AG04450 (cell line): ENCODE data around the gene ST6GALNAC4. TPM values are rescaled to one million over a fixed set of nuclear protein-coding genes. Genes with fewer than 3 reads are reported as not detected.
A peak's percentile ranks its signal among the peaks of the same experiment; 100 is the strongest.

Experiments used
- CTCF ChIA-PET: fragments of 300-600, 350-600 bp; formaldehyde crosslinking; extraction: SDS; loops from one replicate; lab custom pipeline; 2022; ENCODE audit warnings: antibody characterized with exemption, inconsistent platforms; lab: Charles Lee
- POLR2A ChIA-PET: fragments of 350-600 bp; formaldehyde crosslinking; extraction: SDS; loops from one replicate; lab custom pipeline; 2021; ENCODE audit warnings: antibody characterized with exemption, inconsistent platforms; lab: Yijun Ruan, JAX
- DNase-seq: peaks from one replicate; pipeline ENCODE4 v3.0.0-alpha.2; 2011; ENCODE audit warnings: low read depth, low spot score
- H3K27ac ChIP-seq: one replicate; pipeline ENCODE4 v1.5.1; 2012; ENCODE audit warnings: low read depth, low read length, control low read depth
- H3K27me3 ChIP-seq: one replicate; pipeline ENCODE4 v1.6.0; 2012; ENCODE audit warnings: low read length; ENCODE audit not compliant: control insufficient read depth, insufficient read depth
- H3K4me3 ChIP-seq: 2 replicates; pipeline ENCODE4 v1.5.1; 2011; ENCODE audit warnings: mild to moderate bottlenecking, low read depth, low read length, control low read depth
- H3K9me3 ChIP-seq: 2 replicates; pipeline ENCODE4 v1.5.1; 2012; ENCODE audit warnings: low read length; ENCODE audit not compliant: control insufficient read depth, insufficient read depth
- CTCF ChIP-seq: IDR thresholded peaks from 2 replicates; pipeline ENCODE4 v1.5.1; 2011; ENCODE audit warnings: low read depth, low read length, control low read depth, inconsistent platforms
- polyA plus RNA-seq: library from polyadenylated mRNA; depleted of rRNA; stranded (reverse); fragments of >200 nt; gene quantifications from 2 replicates; pipeline ENCODE4 v1.2.3, GENCODE V29; 2011

Gene ST6GALNAC4
- polyA plus RNA-seq, 1 experiment, result 15.0 TPM

DNA sequence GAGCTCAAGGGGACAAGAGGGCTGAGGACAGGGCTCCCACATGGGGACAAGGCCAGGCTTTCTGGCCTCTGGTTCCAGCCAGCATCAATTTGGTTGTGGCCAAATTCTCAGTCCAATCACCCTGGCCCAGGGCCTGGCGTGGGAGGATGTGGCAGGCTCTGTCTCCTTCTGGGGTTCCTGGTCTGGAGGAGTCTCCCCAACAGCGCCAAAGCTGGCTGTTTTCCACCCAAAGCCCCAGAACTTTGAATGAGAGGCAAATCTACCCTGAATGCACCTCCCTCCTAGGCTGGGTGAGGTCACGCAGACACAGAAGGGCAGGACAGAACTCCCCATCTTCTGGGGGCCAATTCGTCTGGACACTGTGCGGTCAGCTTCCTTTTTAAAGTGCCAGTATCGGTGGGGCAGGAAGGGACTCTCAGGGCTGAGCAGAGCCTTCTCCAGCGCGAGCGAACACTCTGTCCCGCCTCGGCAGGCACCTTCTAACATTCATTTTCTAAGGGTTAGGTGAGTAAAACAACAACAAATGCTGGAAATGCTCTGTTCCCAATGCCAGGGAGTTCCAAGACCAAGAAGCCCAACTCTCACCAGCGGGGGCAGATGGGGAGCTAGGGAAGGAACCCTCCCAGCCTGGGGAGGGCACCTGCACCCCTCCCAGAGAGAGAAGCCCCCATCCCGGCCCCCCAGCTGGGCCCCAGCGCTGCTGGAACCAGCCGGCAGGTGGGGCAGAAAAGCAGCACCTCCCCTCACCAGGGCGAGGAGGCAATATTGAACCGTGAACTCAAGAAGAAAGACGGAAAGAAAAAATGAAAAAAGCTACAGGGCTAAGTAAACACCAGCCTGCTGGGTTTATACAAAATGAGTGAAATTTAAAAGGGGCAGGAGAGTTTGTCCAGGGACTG, 24.5 kb upstream of the ST6GALNAC4 start:
- CTCF ChIA-PET, result interaction anchor here (1.0 to 4.6 kb wide), 13 partner anchors 10 to 184 kb away, joined by 4 to 85 read pairs (median 10); partner anchors contain the start of genes NAIF1 and SLC25A25
- no peak overlapping the region for H3K27ac ChIP-seq
- no peak for DNase-seq
- POLR2A ChIA-PET, result no interaction called here
- no peaks in the 10 kb centered on the region; the same call in 1 of the 2 replicates for H3K9me3 ChIP-seq
- TF ChIP-seq CTCF, result no peak
- no peak overlapping the region for H3K4me3 ChIP-seq
- H3K27me3 ChIP-seq, result no peaks in the 10 kb centered on the region

DNA sequence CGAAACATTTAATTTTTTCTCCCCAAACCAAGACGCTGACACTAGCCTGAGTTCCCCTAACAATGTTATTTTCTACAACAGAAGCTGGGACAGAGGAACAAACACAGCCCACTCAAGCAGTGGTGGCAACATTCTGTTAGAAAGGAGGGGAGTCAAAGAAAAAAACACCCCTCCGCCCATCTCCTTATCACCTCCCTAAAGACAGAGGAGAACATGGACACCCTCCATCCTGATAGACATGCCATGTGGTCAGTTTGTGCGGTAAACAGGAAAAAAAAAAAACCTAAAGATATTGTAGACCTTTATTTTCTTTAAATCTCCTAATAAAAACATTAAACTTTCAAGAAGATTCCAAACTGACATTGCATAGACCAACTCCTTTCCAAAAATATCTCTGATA, 23.8 kb upstream of the ST6GALNAC4 start:
- Histone ChIP-seq H3K9me3 (no peaks in the 10 kb centered on the region; the same call in 1 of the 2 replicates), H3K4me3 (no peak overlapping the region), H3K27ac (no peak overlapping the region), H3K27me3 (no peaks in the 10 kb centered on the region)
- TF ChIP-seq CTCF, result no peak
- no peak for DNase-seq
- CTCF ChIA-PET, result interaction anchor here (1.5 to 4.6 kb wide), 2 partner anchors 95 to 177 kb away, joined by 6 to 44 read pairs; no protein-coding TSS in a partner anchor
- POLR2A ChIA-PET, result no interaction called here

DNA sequence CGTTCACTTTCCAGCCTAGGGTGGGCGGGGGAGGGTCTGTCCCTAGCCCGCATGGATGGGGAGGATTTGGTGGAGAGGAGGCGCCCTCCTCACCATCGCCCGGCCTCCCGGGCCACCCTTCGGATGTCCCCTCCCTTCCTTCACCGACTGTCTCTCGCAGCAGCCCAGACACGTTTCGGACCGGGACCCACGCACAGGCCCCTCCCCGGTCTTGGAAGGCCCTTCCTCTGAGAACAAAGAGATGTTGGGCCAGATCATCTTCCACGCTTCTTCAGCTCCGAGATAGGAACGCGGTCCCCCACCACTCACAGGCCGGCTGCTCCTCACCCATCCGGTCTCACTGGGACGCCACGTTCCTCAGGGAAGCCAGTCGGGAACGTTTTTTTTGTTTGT, 21.5 kb upstream of the ST6GALNAC4 start:
- Histone ChIP-seq H3K27ac (no peak overlapping the region), H3K4me3 (no peak overlapping the region), H3K9me3 (no peaks in the 10 kb centered on the region; the same call in 1 of the 2 replicates), H3K27me3 (no peaks in the 10 kb centered on the region)
- no peak for TF ChIP-seq CTCF
- CTCF ChIA-PET, result interaction anchor here (0.8 kb wide), 1 partner anchor 179 kb away, joined by 3 read pairs; no protein-coding TSS in a partner anchor
- POLR2A ChIA-PET, result no interaction called here
- DNase-seq, result no peak

DNA sequence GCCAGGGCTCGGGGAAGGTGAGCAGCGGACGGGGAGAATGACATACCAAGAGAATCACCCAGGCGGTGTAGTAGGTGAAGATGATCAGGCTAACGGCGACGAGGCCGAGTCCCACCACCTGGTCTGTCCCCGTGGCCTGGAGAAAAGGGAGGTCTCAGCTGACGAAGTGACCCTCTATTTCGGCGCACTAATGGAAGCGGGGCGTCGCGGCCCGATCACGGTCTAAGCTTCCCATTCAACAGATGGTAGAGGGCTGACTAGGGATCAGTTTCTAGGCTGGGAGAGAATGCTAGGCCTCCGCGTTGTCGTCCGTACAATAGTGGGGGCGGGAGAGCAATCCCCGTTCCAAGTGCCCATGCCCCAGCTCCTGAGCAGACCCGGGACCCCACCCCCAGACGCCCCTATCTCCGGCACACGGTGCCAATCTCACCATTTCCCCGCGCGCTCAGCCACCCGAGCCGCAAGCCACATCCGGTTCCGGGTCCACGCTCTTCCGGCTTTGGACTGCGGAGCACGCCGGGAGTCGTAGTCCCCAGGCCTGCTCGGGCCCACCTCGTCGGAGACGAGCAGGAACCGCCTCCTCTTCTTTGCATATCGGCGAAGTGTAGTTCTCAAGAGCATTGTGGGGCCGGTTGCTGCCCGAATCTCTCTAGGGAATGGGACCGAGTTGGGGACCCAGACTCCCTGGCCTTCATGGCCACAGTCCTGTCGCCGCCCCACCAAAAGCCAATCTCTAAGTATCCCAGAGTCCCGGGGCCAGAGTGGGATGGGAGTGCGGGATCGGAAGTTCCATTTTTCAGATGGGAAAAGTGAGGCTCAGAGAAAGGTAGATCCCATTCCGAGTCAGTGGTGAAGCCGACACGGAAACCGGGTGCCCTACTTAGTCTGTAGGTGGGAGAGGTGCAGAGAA, 20.8 kb upstream of the ST6GALNAC4 start, which contains the start of gene DPM2:
Gene DPM2, minus strand, starts transcription at position 467 of the 910 bp plus-strand sequence. Its CDS starts 34 bp downstream, at position 433.
- no peak for TF ChIP-seq CTCF
- no peak for DNase-seq
- H3K27me3 ChIP-seq, result no peaks in the 10 kb centered on the region
- peak within 1 kb of the TSS; percentile 22 for H3K27ac ChIP-seq
- no peaks in the 10 kb centered on the region; the same call in 1 of the 2 replicates for H3K9me3 ChIP-seq
- H3K4me3 ChIP-seq, result peak within 1 kb of the TSS; percentile 96
- ChIA-PET POLR2A (interaction anchor here (0.9 kb wide), 1 partner anchor 160 kb away, joined by 5 read pairs; no protein-coding TSS in a partner anchor), CTCF (no interaction called here)
